ENCODE data around the gene SPRY1. TPM values are rescaled to one million over a fixed set of nuclear protein-coding genes. Genes with fewer than 3 reads are reported as not detected.

The SPRY1 gene
- total RNA-seq, 2 donors from 2014 or later, result 9.1 to 18.5 TPM

- peaks cover 4% of the 10 kb centered on the region for H3K9me3 Mint-ChIP-seq
- WGBS, 2 experiments (ENCODE audit: insufficient coverage in 1 of 2, insufficient read length in 1 of 2), result 73 to 90% methylated on average over 3 to 5 of the region's 5 CpGs
- H3K36me3 ChIP-seq (ENCODE audit: control insufficient read depth, insufficient read depth, low read length), result no peaks in the 10 kb centered on the region
- H3K27me3 Mint-ChIP-seq (ENCODE audit: insufficient read depth), result no peaks in the 10 kb centered on the region
- no peak overlapping the region for H3K27ac ChIP-seq (ENCODE audit: low read depth, low read length)
- no peaks in the 10 kb centered on the region for H3K9me3 ChIP-seq (ENCODE audit: control insufficient read depth, low read length)
- no peaks in the 10 kb centered on the region for H3K27me3 ChIP-seq (ENCODE audit: control insufficient read depth, insufficient read depth, low read length, poor library complexity, severe bottlenecking)
- H3K4me3 Mint-ChIP-seq, result no peak overlapping the region
- TF ChIP-seq CTCF (conservative IDR thresholded peaks at IDR 0.05), result no peak
- no peak overlapping the region for H3K9ac ChIP-seq (ENCODE audit: extremely low read depth, low read length, poor library complexity, severe bottlenecking)
- H3K4me1 ChIP-seq (ENCODE audit: control insufficient read depth, insufficient read depth, low read length), result no peaks in the 10 kb centered on the region
- no peak overlapping the region for H3K27ac Mint-ChIP-seq
- DNase-seq, result peak; percentile 36
- peaks cover 12% of the 10 kb centered on the region for H3K4me1 Mint-ChIP-seq
- no peaks in the 10 kb centered on the region for H3K36me3 Mint-ChIP-seq (ENCODE audit: low read depth)
- H3K4me3 ChIP-seq (ENCODE audit: low read length), result no peak overlapping the region
These were observed 36.9 kb upstream of the SPRY1 start for GRCh38 chr4:123359449-123360315.

- no peak overlapping the region for H3K4me3 Mint-ChIP-seq
- no peak overlapping the region for H3K27ac Mint-ChIP-seq
- no peak for TF ChIP-seq CTCF (conservative IDR thresholded peaks at IDR 0.05)
- no peaks in the 10 kb centered on the region for H3K9me3 ChIP-seq (ENCODE audit: control insufficient read depth, low read length)
- H3K27ac ChIP-seq (ENCODE audit: low read depth, low read length), result no peak overlapping the region
- no peaks in the 10 kb centered on the region for H3K27me3 ChIP-seq (ENCODE audit: control insufficient read depth, insufficient read depth, low read length, poor library complexity, severe bottlenecking)
- peaks cover 4% of the 10 kb centered on the region for H3K9me3 Mint-ChIP-seq
- no peak for DNase-seq
- H3K4me1 ChIP-seq (ENCODE audit: control insufficient read depth, insufficient read depth, low read length), result no peaks in the 10 kb centered on the region
- H3K27me3 Mint-ChIP-seq (ENCODE audit: insufficient read depth), result no peaks in the 10 kb centered on the region
- peaks cover 12% of the 10 kb centered on the region for H3K4me1 Mint-ChIP-seq
- 84 to 93% methylated on average over 2 of the region's 2 CpGs for WGBS, 2 experiments (ENCODE audit: insufficient coverage in 1 of 2, insufficient read length in 1 of 2)
- H3K36me3 ChIP-seq (ENCODE audit: control insufficient read depth, insufficient read depth, low read length), result no peaks in the 10 kb centered on the region
- no peaks in the 10 kb centered on the region for H3K36me3 Mint-ChIP-seq (ENCODE audit: low read depth)
- H3K9ac ChIP-seq (ENCODE audit: extremely low read depth, low read length, poor library complexity, severe bottlenecking), result no peak overlapping the region
- H3K4me3 ChIP-seq (ENCODE audit: low read length), result no peak overlapping the region
These were observed 35.3 kb upstream of the SPRY1 start for GRCh38 chr4:123361195-123361861.

- H3K4me1 Mint-ChIP-seq, result peaks cover 12% of the 10 kb centered on the region
- H3K9ac ChIP-seq (ENCODE audit: extremely low read depth, low read length, poor library complexity, severe bottlenecking), result no peak overlapping the region
- H3K9me3 Mint-ChIP-seq, result peaks cover 4% of the 10 kb centered on the region
- no peaks in the 10 kb centered on the region for H3K27me3 ChIP-seq (ENCODE audit: control insufficient read depth, insufficient read depth, low read length, poor library complexity, severe bottlenecking)
- DNase-seq, result peak; percentile 6
- H3K9me3 ChIP-seq (ENCODE audit: control insufficient read depth, low read length), result no peaks in the 10 kb centered on the region
- no peak overlapping the region for H3K4me3 Mint-ChIP-seq
- no peak for TF ChIP-seq CTCF (conservative IDR thresholded peaks at IDR 0.05)
- H3K27ac ChIP-seq (ENCODE audit: low read depth, low read length), result no peak overlapping the region
- no peaks in the 10 kb centered on the region for H3K36me3 Mint-ChIP-seq (ENCODE audit: low read depth)
- WGBS, 2 experiments (ENCODE audit: insufficient coverage in 1 of 2, insufficient read length in 1 of 2), result 88% methylated on average over 1 of the region's 1 CpG; no CpG with 5 or more reads in 1 of the 2 experiments
- no peaks in the 10 kb centered on the region for H3K36me3 ChIP-seq (ENCODE audit: control insufficient read depth, insufficient read depth, low read length)
- no peaks in the 10 kb centered on the region for H3K27me3 Mint-ChIP-seq (ENCODE audit: insufficient read depth)
- H3K4me1 ChIP-seq (ENCODE audit: control insufficient read depth, insufficient read depth, low read length), result no peaks in the 10 kb centered on the region
- no peak overlapping the region for H3K4me3 ChIP-seq (ENCODE audit: low read length)
- H3K27ac Mint-ChIP-seq, result no peak overlapping the region
These were observed 34.5 kb upstream of the SPRY1 start for GRCh38 chr4:123362103-123362502.

All from endodermal cell (in vitro differentiated cells).